B cell (primary cell): ENCODE measurements around the gene PBXIP1. TPM values are rescaled to one million over a fixed set of nuclear protein-coding genes. Genes with fewer than 3 reads are reported as not detected.

Experiments used
- ATAC-seq: fragments of 200-7000 bp; cut with Tn5 transposase; one replicate; pipeline ENCODE4 v1.10.0; 2021; ENCODE audit warnings: low read depth, mild to moderate bottlenecking, moderate number of reproducible peaks, moderate library complexity
- CTCF ChIA-PET: fragments of 350-600 bp; sonication (Branson Sonifier 250); formaldehyde crosslinking; loops from one replicate; lab custom pipeline; 2021; ENCODE audit warnings: antibody characterized with exemption, inconsistent platforms; lab: Charles Lee
- POLR2A ChIA-PET: fragments of 350-600 bp; sonication (Branson Sonifier 250); formaldehyde crosslinking; loops from one replicate; lab custom pipeline; 2021; ENCODE audit warnings: antibody characterized with exemption; lab: Charles Lee
- DNase-seq: peaks from one replicate; pipeline ENCODE4 v3.0.0; 2013
- H2AFZ ChIP-seq: 2 replicates; pipeline ENCODE4 v1.6.1; 2012; ENCODE audit warnings: mild to moderate bottlenecking, low read depth, low read length; ENCODE audit not compliant: insufficient read depth, poor library complexity, severe bottlenecking
- H3K27ac ChIP-seq, 2 donors: 1 replicate in 1 of 2; 2 replicates in 1 of 2; pipeline ENCODE4 v1.5.1; 2012 to 2013; ENCODE audit warnings: low read length in 2 of 2, mild to moderate bottlenecking in 2 of 2, moderate library complexity in 1 of 2
- H3K27me3 ChIP-seq, 4 experiments: fragments of 200-600 bp in 1 of 4; sonication (generic) in 1 of 4; replicated peaks in 1 of 4; 1 replicate in 2 of 4; 2 replicates in 2 of 4; pipeline versions ENCODE4 v1.6.1 to v1.7.0; 2013 to 2016; ENCODE audit warnings: low read length in 3 of 4, mild to moderate bottlenecking in 2 of 4, mixed read lengths in 1 of 4, moderate library complexity in 1 of 4; ENCODE audit not compliant: insufficient read depth in 4 of 4, control insufficient read depth in 3 of 4; ENCODE audit errors: control extremely low read depth in 1 of 4
- H3K36me3 ChIP-seq, 2 experiments: replicated peaks in 1 of 2; 1 replicate in 1 of 2; 2 replicates in 1 of 2; pipeline versions ENCODE4 v1.6.1 to v1.7.1; 2013; ENCODE audit warnings: low read length in 1 of 2; ENCODE audit not compliant: insufficient read depth in 2 of 2, control insufficient read depth in 1 of 2; ENCODE audit errors: control extremely low read depth in 1 of 2, extremely low read depth in 1 of 2
- H3K4me1 ChIP-seq, 2 donors: fragments of 200-600 bp in 1 of 2; sonication (generic) in 1 of 2; 1 replicate in 1 of 2; 2 replicates in 1 of 2; pipeline versions ENCODE4 v1.5.1 to v1.6.1; 2013 to 2017; ENCODE audit warnings: low read length in 2 of 2; ENCODE audit not compliant: control insufficient read depth in 2 of 2, insufficient read depth in 2 of 2
- H3K4me2 ChIP-seq: replicated peaks from 2 replicates; pipeline ENCODE3; 2012; ENCODE audit warnings: mild to moderate bottlenecking, low read depth, low read length; ENCODE audit not compliant: poor library complexity, severe bottlenecking
- H3K4me3 ChIP-seq, 5 experiments: fragments of 200-600 bp in 1 of 5; sonication (generic) in 1 of 5; 1 replicate in 3 of 5; 2 replicates in 2 of 5; pipeline versions ENCODE4 v1.5.1 to v1.7.0; 2011 to 2016; ENCODE audit warnings: low read length in 4 of 5, mild to moderate bottlenecking in 4 of 5, low read depth in 2 of 5, control low read depth in 1 of 5, moderate library complexity in 1 of 5; ENCODE audit not compliant: insufficient read depth in 1 of 5; ENCODE audit errors: control extremely low read depth in 1 of 5, extremely low read depth in 1 of 5
- H3K79me2 ChIP-seq: fragments of 200-600 bp; sonication (generic); one replicate; pipeline ENCODE4 v1.6.0; 2016; ENCODE audit warnings: low read length; ENCODE audit not compliant: control insufficient read depth, insufficient read depth
- H3K9ac ChIP-seq: fragments of 200-600 bp; sonication (generic); 2 replicates; pipeline ENCODE4 v1.6.1; 2017; ENCODE audit warnings: mild to moderate bottlenecking, low read length, moderate library complexity
- H3K9me3 ChIP-seq, 3 donors: one replicate each; pipeline versions ENCODE4 v1.6.1 to v1.7.1; 2013; ENCODE audit warnings: low read length in 2 of 3; ENCODE audit not compliant: control insufficient read depth in 2 of 3, insufficient read depth in 1 of 3; ENCODE audit errors: control extremely low read depth in 1 of 3
- H4K20me1 ChIP-seq: 2 replicates; pipeline ENCODE4 v1.6.0; 2012; ENCODE audit warnings: mild to moderate bottlenecking, low read length; ENCODE audit not compliant: insufficient read depth, control insufficient read depth, poor library complexity, severe bottlenecking
- H3K27ac Mint-ChIP-seq: one replicate; pipeline ENCODE4 v1.8.0; 2021; ENCODE audit warnings: mixed read lengths
- H3K27me3 Mint-ChIP-seq: one replicate; pipeline ENCODE4 v1.8.0; 2021; ENCODE audit warnings: mixed read lengths
- H3K4me1 Mint-ChIP-seq: one replicate; pipeline ENCODE4 v1.8.0; 2021; ENCODE audit warnings: mixed read lengths
- H3K4me3 Mint-ChIP-seq: one replicate; pipeline ENCODE4 v1.8.0; 2021; ENCODE audit warnings: mixed read lengths
- H3K9me3 Mint-ChIP-seq: one replicate; pipeline ENCODE4 v1.8.0; 2022; ENCODE audit warnings: mixed read lengths; ENCODE audit not compliant: insufficient read depth
- CTCF ChIP-seq: fragments of 200-600 bp; IDR thresholded peaks from one replicate; pipeline ENCODE4 v1.8.0; 2022; ENCODE audit warnings: antibody characterized with exemption, mild to moderate bottlenecking
- EZH2 ChIP-seq: IDR thresholded peaks from 2 replicates; pipeline ENCODE4 v1.6.1; 2012; ENCODE audit warnings: borderline replicate concordance, low read depth, mild to moderate bottlenecking, moderate library complexity, low read length; ENCODE audit not compliant: insufficient read depth, poor library complexity, severe bottlenecking
- WGBS: methylation state at CpG from one replicate; pipeline ENCODE4 v1.1.5; 2013; ENCODE audit warnings: missing lambda C conversion rate; ENCODE audit not compliant: insufficient coverage; 5-methylcytosine and 5-hydroxymethylcytosine counted together
- intact Hi-C: fragments of 100-400 bp; cut with micrococcal nuclease; formaldehyde crosslinking; loops from one replicate; pipeline ENCODE4 v1.10.0; 2022
- polyA plus RNA-seq: library from polyadenylated mRNA; depleted of rRNA; stranded (reverse); fragments of >200 nt; gene quantifications from 2 replicates; pipeline ENCODE4 v1.2.3, GENCODE V29; 2012
- total RNA-seq, 2 donors: library from RNA; stranded (reverse); fragments of 120-200 nt in 1 of 2; gene quantifications; 1 replicate in 1 of 2; 2 replicates in 1 of 2; pipeline versions ENCODE4 v1.2.3 to v1.2.4, GENCODE V29; 2013 to 2022

PBXIP1 gene
- total and polyA plus RNA-seq, 2 donors (not counting 1 experiment from before 2014, with no cell fraction given), result 77.6 to 212 TPM

- H3K9me3 ChIP-seq, result no peaks in the 10 kb centered on the region
- intact Hi-C loops, result no loop called here
- peaks cover 0 to 23% of the 10 kb centered on the region in 2 experiments for H3K36me3 ChIP-seq
- H3K27me3 Mint-ChIP-seq, result no peaks in the 10 kb centered on the region
- no peak overlapping the region for H3K27ac ChIP-seq
- peaks cover 13% of the 10 kb centered on the region for H4K20me1 ChIP-seq
- no peak overlapping the region for H3K4me3 ChIP-seq
- H3K9me3 Mint-ChIP-seq, result no peaks in the 10 kb centered on the region
- H3K4me3 Mint-ChIP-seq, result no peak overlapping the region
- peaks cover 9% of the 10 kb centered on the region for H3K79me2 ChIP-seq
- H3K4me2 ChIP-seq, result no peak overlapping the region
- H3K9ac ChIP-seq, result no peak overlapping the region
- H2AFZ ChIP-seq, result no peak overlapping the region
- H3K4me1 ChIP-seq, result peaks cover 6 to 8% of the 10 kb centered on the region in 2 donors
- H3K27me3 ChIP-seq, result no peaks in the 10 kb centered on the region
- 75% methylated on average over 1 of the region's 1 CpG for WGBS
- DNase-seq (no peak), ATAC-seq (no peak)
- ChIA-PET CTCF (interaction anchor here (0.6 to 18.4 kb wide), 8 partner anchors 11 to 517 kb away, joined by 3 to 295 read pairs (median 4); partner anchors contain the start of genes ADAM15 and FLAD1), POLR2A (interaction anchor here (1.2 to 1.4 kb wide), 2 partner anchors 11 to 23 kb away, joined by 3 to 7 read pairs; partner anchors contain the start of gene FLAD1)
- TF ChIP-seq CTCF, result no peak
- no peak for TF ChIP-seq EZH2
- H3K4me1 Mint-ChIP-seq, result peaks cover 21% of the 10 kb centered on the region
- H3K27ac Mint-ChIP-seq, result no peak overlapping the region
These were observed 38.3 kb upstream of the PBXIP1 start for GRCh38 chr1:154994269-154994587.

- H3K4me1 ChIP-seq, result peaks cover under 1 to 4% of the 10 kb centered on the region in 2 donors
- no peaks in the 10 kb centered on the region for H3K9me3 Mint-ChIP-seq
- ATAC-seq (no peak), DNase-seq (no peak)
- H3K9me3 ChIP-seq, result no peaks in the 10 kb centered on the region
- H4K20me1 ChIP-seq, result peaks cover 18% of the 10 kb centered on the region
- H2AFZ ChIP-seq, result no peak within 1 kb of the TSS
- no peak within 1 kb of the TSS for H3K9ac ChIP-seq
- no CpG with 5 or more reads among the region's 8 CpGs for WGBS
- H3K27ac ChIP-seq, result no peak within 1 kb of the TSS
- no peak within 1 kb of the TSS for H3K27ac Mint-ChIP-seq
- H3K27me3 ChIP-seq, result no peaks in the 10 kb centered on the region
- no peak within 1 kb of the TSS for H3K4me3 ChIP-seq
- no peak within 1 kb of the TSS for H3K4me3 Mint-ChIP-seq
- H3K4me2 ChIP-seq, result no peak within 1 kb of the TSS
- H3K79me2 ChIP-seq, result peaks cover 14% of the 10 kb centered on the region
- no peak for TF ChIP-seq EZH2
- TF ChIP-seq CTCF, result no peak
- CTCF ChIA-PET, result interaction anchor here (0.6 to 18.4 kb wide), 9 partner anchors 10 to 516 kb away, joined by 3 to 295 read pairs (median 4); partner anchors contain the start of genes ADAM15 and FLAD1
- H3K4me1 Mint-ChIP-seq, result peaks cover 20% of the 10 kb centered on the region
- intact Hi-C loops, result no loop called here
- POLR2A ChIA-PET, result interaction anchor here (1.2 to 1.4 kb wide), 2 partner anchors 11 to 24 kb away, joined by 3 to 7 read pairs; partner anchors contain the start of gene FLAD1
- H3K36me3 ChIP-seq, result peaks cover 0 to 28% of the 10 kb centered on the region in 2 experiments
- H3K27me3 Mint-ChIP-seq, result no peaks in the 10 kb centered on the region
These were observed 37.8 kb upstream of the PBXIP1 start, which contains the start of gene LENEP for GRCh38 chr1:154993572-154994268. TSS of gene LENEP (plus strand) at chr1:154993586. CDS start at chr1:154993608, 22 bp downstream.
